ENCODE data around the gene ALG5.

DNA sequence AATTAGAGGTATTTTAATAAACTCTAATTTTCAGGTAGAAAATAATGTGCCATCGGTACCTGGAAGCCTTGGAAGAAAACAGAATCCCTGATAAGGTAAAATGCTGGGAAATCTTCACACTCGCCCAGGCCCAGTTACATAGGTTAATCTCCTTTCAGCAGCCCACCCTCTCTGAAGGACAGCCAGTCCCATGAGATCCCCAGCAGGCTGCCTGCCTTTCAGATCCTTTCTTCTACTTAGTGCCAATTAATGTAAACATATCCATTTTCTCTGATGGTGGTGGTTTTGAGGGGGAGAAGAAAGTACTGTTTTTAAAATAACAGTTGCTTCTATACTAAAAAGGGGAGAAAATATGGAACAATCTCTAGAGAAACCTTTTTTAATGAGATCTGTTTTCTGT is 91.3 kb downstream of the ALG5 start:
- TF ChIP-seq CTCF (IDR thresholded peaks at IDR 0.05 in 4 of 5, conservative IDR thresholded peaks at IDR 0.05 in 1 of 5) (no peak), POLR2A (IDR thresholded peaks at IDR 0.05) (no peak)

Measured in gastrocnemius medialis (tissue), 4 donors.